Measurements from ENCODE around the gene ACAP1.

The ACAP1 gene

DNA sequence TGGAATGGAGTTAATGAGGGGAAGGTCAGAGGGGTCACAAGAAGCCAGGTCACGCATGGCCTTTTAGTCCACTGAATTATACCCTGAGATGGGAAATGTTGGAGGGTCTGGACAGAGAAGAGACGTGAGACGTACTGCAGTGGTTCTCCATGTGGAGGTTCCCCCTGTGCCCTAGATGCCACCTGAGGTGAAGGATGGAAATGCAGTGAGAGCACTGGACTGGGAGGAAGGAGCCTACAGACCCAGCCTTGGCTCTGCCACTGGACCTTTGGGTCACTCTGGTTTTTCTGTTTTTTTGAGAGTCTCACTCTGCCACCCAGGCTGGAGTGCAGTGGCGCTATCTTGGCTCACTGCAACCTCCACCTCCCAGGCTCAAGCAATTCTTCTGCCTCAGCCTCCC, 59.8 kb downstream of the ACAP1 start:
- ChIA-PET POLR2A (no interaction called here), CTCF (interaction anchor here (1.0 kb wide), 1 partner anchor 165 kb away, joined by 4 read pairs; no protein-coding TSS in a partner anchor)
- H3K4me3 ChIP-seq (ENCODE audit: low read depth, low read length): no peak overlapping the region
- no peak for TF ChIP-seq CTCF (IDR thresholded peaks at IDR 0.05; ENCODE audit: insufficient read depth, low read length, missing control alignments)
- DNase-seq (ENCODE audit: low read depth, low spot score): no peak

DNA sequence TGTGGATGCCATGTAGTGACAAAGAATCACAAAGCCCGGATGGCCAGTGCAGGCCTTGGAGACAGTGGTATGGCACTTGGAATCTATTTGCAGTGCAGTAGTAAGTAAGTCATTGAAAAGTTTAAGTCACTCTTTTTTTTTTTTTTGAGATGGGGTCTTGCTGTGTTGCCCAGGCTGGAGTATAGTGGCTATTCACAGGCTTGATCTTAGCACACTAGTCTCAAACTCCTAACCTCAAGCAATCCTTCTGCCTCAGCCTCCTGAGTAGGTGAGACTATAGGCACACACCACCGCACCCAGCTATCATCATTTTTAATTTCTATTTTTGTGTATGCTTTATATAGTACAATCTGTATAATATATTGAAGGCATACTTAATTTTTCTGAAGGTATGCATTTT, 62.3 kb downstream of the ACAP1 start:
- no peak for DNase-seq (ENCODE audit: low read depth, low spot score)
- CTCF ChIA-PET: interaction anchor here (0.9 to 1.9 kb wide), 3 partner anchors 13 to 162 kb away, joined by 5 to 8 read pairs (median 6); no protein-coding TSS in a partner anchor
- H3K4me3 ChIP-seq (ENCODE audit: low read depth, low read length): no peak overlapping the region
- no peak for TF ChIP-seq CTCF (IDR thresholded peaks at IDR 0.05; ENCODE audit: insufficient read depth, low read length, missing control alignments)
- POLR2A ChIA-PET: interaction anchor here (0.7 kb wide), 1 partner anchor 132 kb away, joined by 4 read pairs; no protein-coding TSS in a partner anchor
